HG03139 (cell line): ENCODE measurements around the gene KIF17.

Experiments
- ATAC-seq: cut with Tn5 transposase; IDR thresholded peaks from one replicate; pipeline ENCODE4 v1.9.1; 2021; ENCODE audit not compliant: unreplicated experiment

The KIF17 gene

DNA sequence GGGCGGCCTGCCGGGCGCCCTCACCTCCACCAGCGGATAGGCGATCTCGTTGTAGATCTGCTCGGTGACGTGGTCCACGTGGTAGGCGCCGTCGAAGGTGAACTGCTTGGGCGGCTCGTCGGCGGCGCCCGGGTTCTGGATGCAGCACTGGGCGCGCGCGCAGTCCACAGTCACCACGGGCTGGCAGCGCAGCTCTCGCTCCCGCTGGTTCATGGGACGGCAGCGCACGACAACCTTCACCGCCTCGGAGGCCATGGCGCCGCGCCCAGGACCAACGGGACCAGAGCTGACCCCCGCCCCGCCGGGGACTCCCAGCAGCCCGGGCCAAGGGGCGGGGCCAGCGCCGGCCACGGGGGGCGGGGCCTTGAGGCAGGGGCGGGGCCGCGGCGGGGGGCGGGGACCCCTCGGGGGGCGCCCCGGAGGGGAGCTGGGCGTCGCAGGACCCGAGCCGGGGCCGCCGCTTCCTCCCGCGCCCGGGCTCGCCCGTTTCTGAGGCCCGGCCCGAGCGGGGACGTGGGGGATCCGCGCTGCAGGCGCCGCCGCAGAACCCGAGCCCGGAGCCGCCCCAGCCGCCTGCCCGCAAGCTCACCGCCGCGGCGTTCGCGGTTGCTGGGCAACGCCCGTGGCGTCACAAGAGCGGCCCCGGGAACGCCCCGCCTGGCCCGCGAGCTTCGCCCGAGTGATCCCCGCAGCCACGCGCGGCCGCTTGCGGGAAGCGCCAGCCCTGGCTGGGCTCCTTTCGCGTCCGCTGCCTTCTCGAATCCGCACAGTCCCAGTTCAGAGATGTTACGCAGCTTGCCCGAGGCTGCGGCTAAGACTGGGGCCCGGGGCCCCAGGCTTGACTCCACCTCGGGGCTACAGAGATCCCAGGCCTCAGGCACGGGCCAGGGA, at the start of gene KIF17:
TSS of gene KIF17 (minus strand) at position 556 of the 891 bp plus-strand sequence. CDS start at position 255, 301 bp downstream.
- ATAC-seq = no peak

DNA sequence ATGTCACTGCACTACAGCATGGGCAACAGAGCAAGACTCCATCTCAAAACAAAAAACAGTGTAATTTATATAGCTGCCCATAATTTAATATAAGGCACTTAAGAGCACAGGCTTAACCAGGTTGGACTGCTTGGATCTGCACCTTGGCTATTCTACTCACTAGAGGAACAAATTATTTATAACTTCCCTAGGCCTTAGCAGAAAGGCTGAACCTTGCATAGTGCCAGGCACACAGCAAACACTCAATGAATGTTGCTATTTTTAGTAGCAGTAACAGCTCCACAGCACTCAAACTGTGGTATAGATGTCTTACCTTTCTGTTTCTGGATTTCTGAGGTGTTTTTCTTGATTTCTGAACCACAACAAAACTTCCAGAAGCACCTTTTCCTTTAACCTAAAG, 49.5 kb upstream of the KIF17 start:
- ATAC-seq = no peak

DNA sequence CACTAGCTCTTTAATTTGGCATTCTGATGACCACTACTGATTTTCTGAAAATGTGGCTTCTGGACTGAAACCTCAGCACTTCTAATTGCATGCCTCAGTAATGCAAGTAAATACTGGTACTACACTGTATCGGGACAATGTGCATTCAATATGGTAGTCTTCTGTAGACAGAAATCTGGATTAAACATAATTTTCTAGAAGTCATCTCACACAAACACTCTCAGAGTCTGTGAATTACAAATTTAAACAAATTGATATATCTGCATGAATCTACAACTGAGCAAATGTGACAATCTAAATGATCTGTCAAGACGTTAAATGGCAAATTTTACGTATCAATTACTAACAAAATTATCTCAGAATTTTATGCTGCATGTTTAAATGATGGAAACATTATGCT, 45.6 kb upstream of the KIF17 start:
- no peak for ATAC-seq

DNA sequence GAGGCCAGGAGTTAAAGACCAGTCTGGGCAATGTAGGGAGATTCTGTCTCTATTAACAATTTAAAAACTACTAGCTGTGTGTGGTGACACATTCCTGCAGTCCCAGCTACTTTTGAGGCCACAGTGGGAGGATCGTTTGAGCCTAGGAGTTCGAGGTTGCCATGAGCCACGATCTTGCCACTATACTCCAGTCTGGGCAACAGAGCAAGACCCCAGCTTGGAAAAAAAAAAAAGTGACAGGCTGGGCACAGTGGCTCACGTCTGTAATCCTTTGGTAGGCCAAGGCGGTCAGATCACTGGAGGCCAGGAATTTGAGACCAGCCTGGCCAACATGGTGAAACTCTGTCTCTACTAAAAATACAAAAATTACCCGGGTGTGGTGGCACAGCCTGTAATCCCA, 42.5 kb upstream of the KIF17 start:
- no peak for ATAC-seq

DNA sequence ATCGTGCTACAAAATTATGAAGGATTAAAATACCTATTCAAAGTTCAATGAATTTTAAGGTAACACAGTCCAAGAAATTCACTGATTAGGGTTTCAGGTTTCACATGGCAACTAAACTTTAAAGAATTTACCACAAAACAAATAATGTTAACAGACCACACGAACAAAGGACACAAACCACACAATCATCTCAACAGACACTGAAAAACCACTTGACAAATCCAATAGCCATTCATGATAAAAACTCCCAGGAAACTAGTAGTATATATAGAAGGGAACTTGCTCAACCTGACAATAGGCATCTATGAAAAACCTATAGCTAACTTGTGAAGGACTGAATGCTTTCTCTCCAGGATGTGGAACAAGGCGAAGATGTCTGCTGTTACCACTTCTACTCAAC, 35.8 kb upstream of the KIF17 start:
- no peak for ATAC-seq

DNA sequence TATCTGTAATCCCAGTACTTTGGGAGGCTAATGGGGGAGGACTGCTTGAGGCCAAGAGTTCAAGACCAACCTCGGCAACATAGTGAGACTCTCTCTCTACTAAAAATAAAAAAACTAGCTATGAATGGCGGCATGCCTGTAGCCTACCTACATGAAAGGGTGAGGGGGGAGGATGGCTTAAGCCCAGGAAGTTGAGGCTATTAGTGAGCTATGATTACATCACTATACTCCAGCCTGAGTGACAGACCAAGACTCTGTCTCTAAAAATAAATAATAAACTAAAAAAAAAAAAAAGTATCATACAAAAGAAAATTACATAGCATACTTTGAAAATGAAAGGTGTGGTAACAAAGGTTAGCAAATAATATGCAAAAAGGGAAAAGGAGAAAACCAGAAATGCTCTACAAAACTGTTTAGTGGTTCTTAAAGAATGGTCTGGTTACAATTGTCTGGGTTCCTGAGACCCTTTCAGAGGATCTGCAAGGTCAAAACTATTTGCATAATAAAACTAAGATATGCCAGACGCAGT, 33.7 kb upstream of the KIF17 start:
- no peak for ATAC-seq

DNA sequence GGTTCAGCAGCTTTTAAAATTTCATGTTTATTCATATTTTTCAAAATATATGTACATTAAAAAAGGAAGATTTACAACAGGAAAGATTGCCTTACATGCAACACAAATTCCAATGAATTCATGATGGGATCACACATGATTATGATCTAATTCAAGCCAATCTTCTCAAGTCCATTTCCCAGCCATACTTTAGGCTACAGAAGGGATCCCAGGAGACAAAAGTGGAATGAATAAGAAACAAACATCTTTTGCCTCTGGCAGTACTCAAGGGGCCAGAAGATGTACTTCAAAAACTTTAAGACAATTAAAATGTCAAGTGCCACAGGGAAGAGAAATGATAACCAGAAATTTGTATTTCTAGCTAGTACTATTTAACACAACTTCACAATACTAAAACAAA, 24.9 kb upstream of the KIF17 start:
- no peak for ATAC-seq

DNA sequence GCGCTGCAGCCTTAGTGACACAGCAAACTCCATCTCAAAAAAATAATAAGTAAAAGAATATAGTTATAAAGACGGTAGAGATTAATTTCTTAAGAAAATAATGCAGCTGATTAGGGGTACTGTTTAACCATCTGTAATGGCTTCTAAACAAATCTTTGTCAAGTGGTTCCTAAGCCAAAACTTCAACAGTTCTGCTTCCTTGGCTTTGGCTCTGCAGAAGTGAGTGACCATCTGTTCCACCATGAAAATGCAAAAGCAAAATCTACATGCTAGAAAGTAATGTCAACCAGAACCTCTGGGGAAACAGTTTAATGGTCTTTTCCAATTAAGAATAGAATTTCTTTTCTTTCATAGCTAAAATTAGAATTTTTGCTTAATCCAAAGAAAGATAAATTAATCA, 23.0 kb upstream of the KIF17 start:
- no peak for ATAC-seq

DNA sequence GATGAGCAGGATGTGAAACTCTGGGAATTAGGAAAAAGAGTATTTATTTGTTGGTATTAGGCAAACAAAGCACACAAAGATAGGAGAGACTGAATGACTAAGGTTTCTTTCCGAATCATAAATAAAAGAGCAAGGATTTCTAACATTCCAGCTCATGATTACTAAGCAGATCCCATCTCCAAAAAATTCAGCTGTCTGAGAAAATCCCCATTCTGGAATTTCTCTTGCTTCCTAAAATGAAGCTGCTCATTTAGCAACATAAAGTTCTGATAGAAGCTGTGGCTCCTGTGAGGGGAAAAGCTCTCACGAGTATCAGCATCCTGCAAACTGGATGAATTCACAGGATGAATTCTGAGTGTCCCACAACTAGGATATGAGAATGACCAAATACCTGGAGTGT, 21.4 kb upstream of the KIF17 start:
- ATAC-seq = no peak

DNA sequence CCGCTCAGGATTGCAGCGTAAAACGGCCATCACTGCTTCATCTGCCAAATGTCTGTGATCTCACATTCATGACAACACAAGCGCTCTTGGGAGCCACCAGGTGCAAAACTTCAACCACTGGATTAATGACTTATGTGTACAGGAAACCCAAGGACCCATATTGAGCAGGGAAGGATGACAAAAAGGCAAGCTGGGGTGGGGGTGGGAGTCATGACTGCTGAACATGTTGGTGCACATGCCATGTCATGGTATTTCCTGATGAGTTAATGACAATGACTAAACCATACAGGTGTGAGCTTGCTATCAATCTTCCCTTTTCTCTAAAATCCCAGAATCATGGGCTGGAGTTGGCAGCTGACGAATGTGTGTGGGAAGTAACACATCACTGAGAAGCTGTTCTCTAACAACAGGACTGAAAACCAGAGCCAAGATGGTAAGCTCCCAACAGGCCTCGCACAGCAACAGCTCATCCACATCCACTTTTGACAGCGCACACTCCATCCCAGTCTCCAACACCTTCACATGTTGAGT, 17.8 kb upstream of the KIF17 start:
- no peak for ATAC-seq

DNA sequence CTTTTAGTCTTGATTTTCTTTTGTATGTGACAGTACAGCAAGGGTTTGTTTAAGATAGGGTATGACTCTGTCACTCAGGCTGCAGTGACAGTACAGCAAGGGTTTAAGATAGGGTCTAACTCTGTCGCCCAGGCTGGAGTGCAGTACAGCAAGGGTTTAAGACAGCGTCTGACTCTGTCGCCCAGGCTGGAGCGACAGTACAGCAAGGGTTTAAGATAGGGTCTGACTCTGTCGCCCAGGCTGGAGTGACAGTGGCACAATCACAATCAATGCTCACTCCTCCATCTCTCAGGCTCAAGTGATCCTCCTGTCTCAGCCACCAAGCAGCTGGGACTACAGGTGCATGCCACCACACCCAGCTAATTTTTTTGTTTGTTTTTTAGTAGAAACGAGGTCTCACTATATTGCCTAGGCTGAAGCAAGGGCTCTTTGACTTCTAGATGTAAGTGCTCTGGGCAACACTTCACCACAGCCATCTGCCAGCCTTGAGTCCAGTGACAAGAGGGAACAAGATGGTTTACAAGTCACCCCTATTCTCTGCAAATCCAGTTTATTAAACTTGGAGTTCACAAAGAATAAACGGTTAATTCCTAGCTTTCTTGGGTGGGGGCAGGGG, 15.7 kb upstream of the KIF17 start:
- no peak for ATAC-seq

DNA sequence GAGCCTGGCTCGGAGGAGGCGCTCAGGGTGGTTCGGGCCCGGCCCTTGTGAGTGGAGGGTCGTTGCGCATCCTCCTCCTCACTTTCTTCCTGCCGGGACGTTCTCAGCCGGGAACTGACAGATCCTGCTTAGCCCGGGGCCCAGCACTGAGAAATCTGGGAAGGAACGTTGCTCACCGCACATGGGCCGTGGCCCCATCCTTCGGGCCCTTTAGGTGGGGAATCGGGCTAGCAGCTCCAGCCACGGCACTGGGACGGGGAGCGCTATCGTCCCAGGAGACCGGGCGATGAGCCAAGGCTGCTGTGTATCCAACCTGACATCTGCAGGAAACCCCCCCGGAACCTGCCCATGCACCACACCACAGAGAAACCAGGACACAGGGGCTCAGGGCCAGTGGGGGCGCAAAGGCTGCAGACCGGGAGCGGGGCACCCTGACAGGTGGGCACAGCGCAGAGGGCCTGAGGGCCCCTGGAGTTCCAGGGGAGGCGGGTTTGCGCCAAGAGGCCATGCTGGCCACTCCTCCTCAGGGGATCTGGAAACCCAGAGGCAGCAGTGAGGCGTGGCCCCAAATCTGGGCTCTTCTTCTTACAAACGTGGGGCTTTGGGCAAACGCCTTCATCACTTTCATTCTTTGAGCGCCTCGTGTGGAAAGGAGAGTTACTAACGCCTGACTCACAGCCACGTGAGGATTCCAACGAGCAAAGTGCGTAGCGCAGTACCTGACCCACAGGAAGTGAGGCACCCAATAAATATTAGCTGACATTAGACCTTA, 15.0 kb upstream of the KIF17 start, which contains the start of gene SH2D5:
TSS of gene SH2D5 (minus strand) at position 116 of the 772 bp plus-strand sequence. CDS start 4,659 bp downstream, outside the sequence.
- ATAC-seq = no peak

DNA sequence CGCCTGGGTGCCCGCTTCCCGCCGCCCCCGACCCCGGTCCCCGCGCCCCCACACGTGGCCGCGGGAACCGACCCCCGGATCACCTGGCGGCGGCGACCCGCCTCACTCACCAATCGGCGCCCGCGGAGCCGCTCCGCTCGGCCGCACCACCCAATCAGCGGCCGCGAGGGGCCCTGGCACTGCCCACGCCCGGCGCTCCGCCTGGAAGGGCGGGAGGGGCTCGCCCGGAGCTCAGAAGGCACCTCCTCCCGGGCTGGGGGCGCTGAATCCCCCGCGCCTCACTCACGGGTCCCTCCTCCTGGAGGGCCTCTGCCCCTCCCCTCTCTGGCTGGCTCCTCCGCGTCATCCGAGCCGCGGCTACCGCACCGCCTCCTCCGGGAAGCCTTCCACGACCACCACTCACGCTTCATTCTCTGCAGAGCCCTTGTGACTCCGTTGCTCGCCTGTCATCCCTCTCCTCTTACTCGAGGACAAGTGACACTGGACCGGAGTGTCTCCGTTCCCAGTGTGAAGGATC, 14.3 kb upstream of the KIF17 start:
- no peak for ATAC-seq

DNA sequence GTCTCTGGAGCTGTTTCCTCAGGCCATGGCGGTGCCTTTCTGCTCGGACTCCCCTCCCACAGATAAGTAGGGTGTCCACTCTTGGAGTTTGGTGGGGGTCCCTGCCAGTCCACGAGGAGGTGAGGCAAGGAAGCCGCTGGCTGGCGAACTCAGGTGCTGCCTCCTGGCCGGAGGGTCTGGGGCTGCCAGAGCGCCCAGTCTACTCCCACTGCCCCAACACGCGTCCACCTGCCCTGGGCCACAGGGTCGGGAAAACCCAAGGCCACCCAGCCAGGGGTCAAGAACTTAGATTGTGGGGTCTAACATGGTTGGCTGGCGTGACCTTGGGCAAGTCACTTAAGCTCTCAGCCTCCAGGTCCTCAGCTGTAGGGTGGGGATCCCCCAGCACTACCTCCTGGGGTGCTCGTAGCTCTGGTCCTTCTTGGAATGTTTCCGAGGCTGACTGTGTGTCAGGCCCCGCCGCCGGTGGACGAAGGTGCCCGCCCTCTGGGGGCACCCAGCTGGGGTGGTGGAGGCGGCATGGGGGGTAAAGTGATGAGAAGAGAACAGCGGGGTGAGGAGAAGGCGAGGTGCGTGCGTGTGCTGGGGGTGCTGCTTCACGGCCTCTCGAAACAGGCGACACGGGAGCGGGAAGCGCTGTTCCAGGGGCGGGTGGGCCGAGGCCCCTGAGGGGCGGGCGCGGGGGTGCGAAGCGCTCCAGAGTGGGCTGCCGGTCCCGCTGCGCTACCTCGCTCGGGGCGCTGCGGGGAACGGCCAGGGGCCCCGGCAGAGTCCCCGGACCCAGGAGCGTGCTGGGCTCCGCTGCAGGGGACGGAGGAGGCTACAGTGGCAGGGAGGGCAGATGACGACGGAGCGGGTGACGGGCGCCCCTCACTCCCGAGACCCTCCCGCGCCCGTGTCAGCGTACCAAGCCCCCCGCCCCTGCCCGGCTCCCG, 13.5 kb upstream of the KIF17 start:
- no peak for ATAC-seq

DNA sequence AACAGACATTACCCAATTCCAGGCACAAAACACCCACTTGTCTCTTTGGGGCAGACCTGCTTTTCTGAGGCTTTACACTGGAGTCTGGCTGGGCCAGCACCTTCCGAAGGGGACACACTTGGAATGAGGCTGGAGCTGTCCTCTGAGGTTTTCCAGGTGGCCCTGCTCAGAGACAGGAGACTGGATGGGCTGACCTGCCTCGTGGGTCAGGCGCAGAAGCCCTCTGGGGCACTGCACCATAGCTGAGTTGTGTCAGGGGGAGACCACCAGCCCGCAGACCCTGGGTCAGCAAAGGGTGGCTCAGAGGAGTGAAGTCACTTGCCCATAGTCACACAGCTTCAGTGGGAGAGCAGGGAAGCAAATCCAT, 12.9 kb upstream of the KIF17 start:
- ATAC-seq = no peak

DNA sequence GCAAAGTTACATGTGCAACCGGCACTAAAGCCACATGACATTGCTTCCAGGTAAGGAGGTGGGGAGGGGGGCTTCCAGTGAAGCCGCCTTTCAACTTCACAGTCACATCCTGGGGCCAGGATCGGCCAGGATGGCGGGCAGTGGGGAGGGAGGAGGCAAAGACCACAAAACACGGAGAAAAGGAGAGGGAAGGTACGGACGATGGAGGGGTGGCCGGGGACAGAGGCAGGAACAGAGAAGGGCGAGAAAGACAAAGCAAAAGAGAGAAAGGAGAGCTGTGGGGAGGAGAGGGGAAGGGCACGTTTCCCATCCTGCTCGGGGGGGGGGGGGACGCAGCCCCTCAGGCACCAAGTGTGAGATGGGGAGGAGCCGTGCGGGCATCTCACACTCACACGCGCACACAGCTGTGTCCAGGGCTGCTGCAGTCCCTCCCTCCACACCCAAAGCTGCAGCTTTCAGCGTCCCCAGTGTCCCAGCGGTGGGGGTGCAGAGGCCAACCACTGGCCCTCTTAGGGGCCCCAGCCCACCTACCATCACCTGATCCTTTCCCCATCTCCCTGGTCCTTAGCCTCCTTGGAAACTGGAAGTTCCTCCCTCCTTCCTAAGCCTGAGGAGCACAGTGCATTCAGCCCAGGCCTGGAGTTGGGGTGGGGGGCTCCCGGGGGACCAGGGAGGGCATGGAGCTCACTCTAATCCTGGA, 12.3 kb upstream of the KIF17 start:
- ATAC-seq = no peak

DNA sequence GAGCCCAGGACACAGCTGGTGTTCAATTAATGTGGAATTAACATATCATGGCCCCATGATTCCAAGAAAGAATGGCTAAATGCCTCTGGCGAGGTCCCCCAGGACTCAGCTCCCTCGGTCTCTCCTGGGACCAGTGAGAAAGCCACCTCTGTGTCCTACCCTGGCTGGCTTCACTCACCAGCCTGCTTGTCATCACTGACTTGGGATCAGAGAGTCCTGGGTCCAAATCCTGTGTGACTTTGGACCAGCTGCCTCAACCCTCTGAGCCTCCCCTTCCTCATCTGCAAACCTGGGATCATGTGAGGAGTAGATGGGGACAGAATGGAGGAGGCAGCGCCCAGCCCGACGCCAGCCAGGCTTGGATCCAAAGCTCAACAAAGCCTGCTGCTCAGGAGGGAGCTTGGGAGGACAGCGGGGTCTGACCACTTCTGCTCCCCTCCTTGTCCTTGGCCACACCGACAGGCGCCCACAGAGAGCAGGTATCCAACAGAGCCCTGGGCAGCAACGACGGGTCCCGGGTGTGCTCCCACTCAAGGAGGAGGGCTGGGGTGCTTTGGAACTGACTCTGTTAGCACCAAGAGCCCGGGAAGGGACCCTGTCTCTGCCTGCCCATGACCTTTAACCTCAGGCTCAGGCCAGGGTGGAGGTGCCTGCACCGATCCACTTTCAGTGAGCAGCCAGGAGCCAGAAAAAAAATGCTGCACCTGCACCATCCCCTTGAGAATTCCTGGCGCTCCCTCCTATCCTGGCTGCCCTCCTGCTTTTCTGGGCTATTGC, 11.5 kb upstream of the KIF17 start:
- no peak for ATAC-seq

DNA sequence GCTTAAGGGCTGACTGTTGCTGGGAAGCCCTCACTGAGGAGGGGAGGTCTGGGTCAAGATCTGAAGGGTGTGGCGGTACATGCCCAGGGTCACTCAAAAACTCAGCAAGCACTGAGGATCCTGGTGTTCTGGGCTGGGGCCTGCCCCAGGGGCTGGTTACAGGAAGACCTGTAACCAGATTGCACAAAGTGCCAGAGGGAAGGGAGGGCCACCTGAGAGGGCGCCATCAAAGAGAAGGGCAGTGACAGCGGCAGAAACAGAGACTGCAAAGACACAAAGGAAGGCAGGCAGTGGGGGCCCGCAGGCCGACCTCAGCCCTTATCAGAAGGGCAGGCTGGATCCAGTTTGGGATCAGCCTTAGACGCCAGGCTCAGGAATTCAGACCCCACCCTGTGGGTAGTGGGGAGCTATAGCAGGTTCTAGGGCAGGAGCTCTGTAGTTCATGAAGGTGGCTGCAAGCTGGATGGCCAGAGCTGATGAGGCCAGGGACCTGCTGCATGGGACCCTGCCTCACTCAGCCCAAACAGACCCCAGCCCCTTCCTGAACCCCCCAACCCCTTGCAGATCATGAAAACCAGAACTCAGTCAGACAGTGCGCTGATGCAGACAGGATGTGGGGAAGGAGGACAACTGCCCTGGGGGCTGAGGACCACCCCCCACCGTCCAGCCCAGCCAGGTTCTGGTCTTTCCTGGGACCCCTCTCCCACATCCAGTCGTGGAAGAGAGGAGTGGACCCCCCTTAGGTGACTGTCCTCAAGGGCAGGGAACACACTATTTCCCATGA, 10.8 kb upstream of the KIF17 start:
- ATAC-seq = no peak
